Keratinocyte (primary cell): Measurements from ENCODE around the gene CCDC102A. TPM values are rescaled to one million over a fixed set of nuclear protein-coding genes. Genes with fewer than 3 reads are reported as not detected.

Experiments
- DNase-seq: peaks from one replicate; pipeline ENCODE4 v3.0.0-alpha.2; 2011; ENCODE audit warnings: low read depth, missing footprints, low spot score
- FAIRE-seq: peaks from 2 replicates; lab custom pipeline; 2011; peaks lifted over from hg19 to GRCh38; lab: Jason Lieb, UNC
- H2AFZ ChIP-seq: 2 replicates; pipeline ENCODE4 v1.6.0; 2012; ENCODE audit warnings: low read length, control low read depth, inconsistent platforms; ENCODE audit not compliant: control insufficient read depth
- H3K27ac ChIP-seq: 2 replicates; pipeline ENCODE4 v1.5.1; 2011; ENCODE audit warnings: low read length; ENCODE audit not compliant: control insufficient read depth, insufficient read depth
- H3K27me3 ChIP-seq: 3 replicates; pipeline ENCODE4 v1.6.0; 2011; ENCODE audit warnings: low read length; ENCODE audit not compliant: control insufficient read depth, insufficient read depth; ENCODE audit errors: extremely low read depth
- H3K36me3 ChIP-seq, 2 experiments: 2 replicates in 1 of 2; 3 replicates in 1 of 2; pipeline ENCODE4 v1.5.1; 2011; ENCODE audit warnings: low read length in 2 of 2, mild to moderate bottlenecking in 1 of 2; ENCODE audit not compliant: control insufficient read depth in 2 of 2, insufficient read depth in 2 of 2; ENCODE audit errors: extremely low read depth in 1 of 2
- H3K4me1 ChIP-seq: 3 replicates; pipeline ENCODE4 v1.5.1; 2011; ENCODE audit warnings: low read length; ENCODE audit not compliant: control insufficient read depth, insufficient read depth; ENCODE audit errors: extremely low read depth
- H3K4me2 ChIP-seq: 3 replicates; pipeline ENCODE4 v1.6.0; 2011; ENCODE audit warnings: low read depth, low read length; ENCODE audit not compliant: control insufficient read depth, insufficient read depth; ENCODE audit errors: extremely low read depth
- H3K4me3 ChIP-seq, 3 experiments: fragments of 200-600 bp in 1 of 3; sonication (generic) in 1 of 3; 2 replicates in 2 of 3; 3 replicates in 1 of 3; pipeline ENCODE4 v1.5.1; 2011 to 2016; ENCODE audit warnings: low read length in 3 of 3, mild to moderate bottlenecking in 3 of 3, control low read depth in 2 of 3, inconsistent platforms in 1 of 3, low read depth in 1 of 3, mixed read lengths in 1 of 3, mixed run types in 1 of 3, moderate library complexity in 1 of 3; ENCODE audit not compliant: control insufficient read depth in 2 of 3, insufficient read depth in 2 of 3; ENCODE audit errors: extremely low read depth in 1 of 3
- H3K79me2 ChIP-seq: 2 replicates; pipeline ENCODE4 v1.6.0; 2012; ENCODE audit warnings: low read length; ENCODE audit not compliant: control insufficient read depth, insufficient read depth
- H3K9ac ChIP-seq: 3 replicates; pipeline ENCODE4 v1.6.0; 2011; ENCODE audit warnings: low read length; ENCODE audit not compliant: control insufficient read depth, insufficient read depth; ENCODE audit errors: extremely low read depth
- H3K9me1 ChIP-seq: 3 replicates; pipeline ENCODE4 v1.6.0; 2011; ENCODE audit warnings: low read length; ENCODE audit not compliant: control insufficient read depth, insufficient read depth; ENCODE audit errors: extremely low read depth
- H3K9me3 ChIP-seq: 2 replicates; pipeline ENCODE4 v1.5.1; 2012; ENCODE audit warnings: low read depth, low read length; ENCODE audit not compliant: control insufficient read depth
- H4K20me1 ChIP-seq: 3 replicates; pipeline ENCODE4 v1.6.0; 2011; ENCODE audit warnings: low read length; ENCODE audit not compliant: control insufficient read depth, insufficient read depth; ENCODE audit errors: extremely low read depth
- EZH2 ChIP-seq: IDR thresholded peaks from one replicate; pipeline ENCODE4 v1.6.1; 2012; ENCODE audit warnings: inconsistent platforms, mild to moderate bottlenecking, low read length, moderate library complexity
- dilution Hi-C: fragments of 300-500 bp; cut with MboI; formaldehyde crosslinking; loops from one replicate; pipeline ENCODE4 v1.7.0; 2020; ENCODE audit warnings: low sequenced_read_pairs; ENCODE audit not compliant: extremely low pct_ligation_motif_present
- polyA plus RNA-seq, 5 experiments: library from polyadenylated mRNA; depleted of rRNA in 3 of 5; stranded (reverse) in 3 of 5; stranded (forward) in 1 of 5; unstranded in 1 of 5; fragments of >200 nt; gene quantifications; 1 replicate in 1 of 5; 2 replicates in 3 of 5; 3 replicates in 1 of 5; pipeline versions ENCODE4 v1.2.1 to v1.2.3, GENCODE V29; 2011 to 2012; ENCODE audit warnings: missing spikeins in 2 of 5, low read depth in 1 of 5, low replicate concordance in 1 of 5
- TF ChIP-seq, protein P1 (sequence below), 3 experiments: IDR thresholded peaks in 1 of 3; conservative IDR thresholded peaks in 1 of 3; optimal IDR thresholded peaks in 1 of 3; 2 replicates in 2 of 3; 3 replicates in 1 of 3; pipeline versions ENCODE3 to v1.5.1; 2011; ENCODE audit warnings: low read length in 3 of 3, mild to moderate bottlenecking in 3 of 3, moderate library complexity in 2 of 3, control low read depth in 1 of 3, inconsistent platforms in 1 of 3; ENCODE audit not compliant: insufficient read depth in 2 of 3; ENCODE audit errors: extremely low read depth in 1 of 3

CCDC102A gene
- polyA plus RNA-seq, 1 donor (not counting 4 experiments of a cell fraction or from before 2014, with no cell fraction given): 2.2 TPM

DNA sequence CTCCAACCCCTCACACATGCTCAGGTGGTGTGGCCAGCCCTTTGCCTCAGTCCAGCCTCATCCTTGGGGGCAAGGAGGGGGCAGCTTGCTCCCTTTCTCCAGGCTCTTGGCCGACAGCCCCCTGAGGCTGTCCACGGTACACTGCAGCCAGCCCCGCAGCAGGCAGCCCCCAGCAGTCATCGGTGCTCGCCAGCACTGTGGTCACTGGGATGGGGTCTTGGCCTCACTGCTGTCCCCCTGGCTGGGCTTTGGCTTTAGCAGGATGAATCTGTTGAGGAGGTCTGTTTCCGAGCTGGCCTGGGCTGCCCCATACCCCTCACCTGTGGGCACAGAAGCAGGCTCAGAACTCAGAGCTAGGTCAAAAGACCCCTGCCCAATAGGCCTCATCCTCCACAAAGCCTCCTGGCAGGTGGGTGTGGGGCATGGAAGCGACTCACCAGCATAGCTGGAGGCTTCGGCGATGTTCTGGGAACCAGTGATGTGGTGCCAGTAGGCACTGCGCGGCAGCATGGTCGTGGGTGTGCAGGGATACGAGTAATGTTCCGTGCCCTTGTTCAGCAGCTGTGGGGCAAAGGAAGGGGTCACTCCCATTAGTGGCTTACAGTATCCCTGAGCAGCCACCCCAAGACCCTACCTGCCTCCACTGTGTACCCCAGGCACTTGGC, 63.1 kb downstream of the CCDC102A start:
- dilution Hi-C loops: no loop called here
- Histone ChIP-seq H3K9ac (no peak overlapping the region), H3K9me1 (no peaks in the 10 kb centered on the region), H3K4me1 (no peaks in the 10 kb centered on the region), H2AFZ (no peak overlapping the region), H3K79me2 (no peaks in the 10 kb centered on the region), H4K20me1 (no peaks in the 10 kb centered on the region), H3K27ac (no peak overlapping the region), H3K27me3 (no peaks in the 10 kb centered on the region), H3K4me3 (no peak overlapping the region), H3K4me2 (no peak overlapping the region), H3K9me3 (no peaks in the 10 kb centered on the region), H3K36me3 (peaks cover 24 to 44% of the 10 kb centered on the region in 2 experiments)
- no peak for DNase-seq
- TF ChIP-seq, protein P1, sequence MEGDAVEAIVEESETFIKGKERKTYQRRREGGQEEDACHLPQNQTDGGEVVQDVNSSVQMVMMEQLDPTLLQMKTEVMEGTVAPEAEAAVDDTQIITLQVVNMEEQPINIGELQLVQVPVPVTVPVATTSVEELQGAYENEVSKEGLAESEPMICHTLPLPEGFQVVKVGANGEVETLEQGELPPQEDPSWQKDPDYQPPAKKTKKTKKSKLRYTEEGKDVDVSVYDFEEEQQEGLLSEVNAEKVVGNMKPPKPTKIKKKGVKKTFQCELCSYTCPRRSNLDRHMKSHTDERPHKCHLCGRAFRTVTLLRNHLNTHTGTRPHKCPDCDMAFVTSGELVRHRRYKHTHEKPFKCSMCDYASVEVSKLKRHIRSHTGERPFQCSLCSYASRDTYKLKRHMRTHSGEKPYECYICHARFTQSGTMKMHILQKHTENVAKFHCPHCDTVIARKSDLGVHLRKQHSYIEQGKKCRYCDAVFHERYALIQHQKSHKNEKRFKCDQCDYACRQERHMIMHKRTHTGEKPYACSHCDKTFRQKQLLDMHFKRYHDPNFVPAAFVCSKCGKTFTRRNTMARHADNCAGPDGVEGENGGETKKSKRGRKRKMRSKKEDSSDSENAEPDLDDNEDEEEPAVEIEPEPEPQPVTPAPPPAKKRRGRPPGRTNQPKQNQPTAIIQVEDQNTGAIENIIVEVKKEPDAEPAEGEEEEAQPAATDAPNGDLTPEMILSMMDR (optimal IDR thresholded peaks at IDR 0.05 in 1 of 3, IDR thresholded peaks at IDR 0.05 in 1 of 3, conservative IDR thresholded peaks at IDR 0.05 in 1 of 3; ENCODE audit: extremely low read depth in 1 of 3, insufficient read depth in 2 of 3, low read length in 3 of 3): no peak
- TF ChIP-seq EZH2: no peak
- FAIRE-seq: no peak

- FAIRE-seq (no peak), DNase-seq (no peak)
- Histone ChIP-seq H3K79me2 (no peaks in the 10 kb centered on the region), H3K4me3 (no peak overlapping the region), H3K4me1 (no peaks in the 10 kb centered on the region), H2AFZ (no peak overlapping the region), H3K4me2 (no peak overlapping the region), H4K20me1 (no peaks in the 10 kb centered on the region), H3K9ac (no peak overlapping the region), H3K27me3 (no peaks in the 10 kb centered on the region), H3K36me3 (peaks cover 30 to 41% of the 10 kb centered on the region in 2 experiments), H3K9me3 (no peaks in the 10 kb centered on the region), H3K9me1 (no peaks in the 10 kb centered on the region), H3K27ac (no peak overlapping the region)
- dilution Hi-C loops: no loop called here
- TF ChIP-seq, protein P1 (optimal IDR thresholded peaks at IDR 0.05 in 1 of 3, IDR thresholded peaks at IDR 0.05 in 1 of 3, conservative IDR thresholded peaks at IDR 0.05 in 1 of 3; ENCODE audit: extremely low read depth in 1 of 3, insufficient read depth in 2 of 3, low read length in 3 of 3): no peak
- TF ChIP-seq EZH2: no peak
Measured at GRCh38 chr16:57472665-57473060, 63.7 kb downstream of the CCDC102A start.
